HepG2 (cell line): ENCODE measurements around the gene IER5L. TPM values are rescaled to one million over a fixed set of nuclear protein-coding genes. Genes with fewer than 3 reads are reported as not detected.

ENCODE experiments used
- ATAC-seq: fragments of 200-7000 bp; cut with Tn5 transposase; 3 replicates; pipeline ENCODE4 v1.9.1; 2020; ENCODE audit warnings: mild to moderate bottlenecking, moderate library complexity
- BruUV-seq: library from RNA; stranded (reverse); fragments of 400-500 nt; replicated peaks from 2 replicates; lab custom pipeline; 2021; lab: Mats Ljungman, UMichigan
- CTCF ChIA-PET: fragments of 300-600 bp; formaldehyde crosslinking; extraction: SDS; loops from one replicate; lab custom pipeline; 2021; ENCODE audit warnings: low total read pairs, inconsistent platforms, low intra/inter-chr PET ratio; lab: Yijun Ruan, JAX
- POLR2A ChIA-PET: fragments of 350-600 bp; sonication (Branson Sonifier 250); formaldehyde crosslinking; loops from one replicate; lab custom pipeline; 2020; ENCODE audit warnings: antibody characterized with exemption, inconsistent platforms; lab: Yijun Ruan, JAX
- DNase-seq: peaks from one replicate; pipeline ENCODE4 v3.0.0-alpha.2; 2015; ENCODE audit warnings: low spot score
- FAIRE-seq: peaks from 3 replicates; lab custom pipeline; 2011; peaks lifted over from hg19 to GRCh38; lab: Jason Lieb, UNC
- H2AFZ ChIP-seq: one replicate; pipeline ENCODE4 v1.6.1; 2011; ENCODE audit warnings: low read length, inconsistent platforms
- H3K27ac ChIP-seq: fragments of 300-600 bp; 3 replicates; pipeline ENCODE4 v1.8.0; 2011; ENCODE audit warnings: mixed run types, mild to moderate bottlenecking, mixed read lengths, low read length, inconsistent platforms; ENCODE audit not compliant: insufficient read depth; ENCODE audit errors: extremely low read length
- H3K27me3 ChIP-seq, 2 experiments: fragments of 200-600 bp in 1 of 2; 2 replicates in 1 of 2; 3 replicates in 1 of 2; pipeline versions ENCODE4 v1.6.0 to v1.8.0; 2011; ENCODE audit warnings: low read length in 2 of 2, mild to moderate bottlenecking in 2 of 2, moderate library complexity in 2 of 2, inconsistent platforms in 1 of 2; ENCODE audit not compliant: insufficient read depth in 2 of 2, control insufficient read depth in 1 of 2
- H3K36me3 ChIP-seq, 2 experiments: fragments of 200-600 bp in 1 of 2; replicated peaks in 1 of 2; 2 replicates in 1 of 2; 3 replicates in 1 of 2; pipeline versions ENCODE4 v1.5.1 to v1.8.0; 2011; ENCODE audit warnings: low read length in 2 of 2, inconsistent platforms in 1 of 2; ENCODE audit not compliant: insufficient read depth in 2 of 2, control insufficient read depth in 1 of 2
- H3K4me1 ChIP-seq: 2 replicates; pipeline ENCODE4 v1.5.1; 2012; ENCODE audit warnings: low read length, inconsistent platforms; ENCODE audit not compliant: insufficient read depth
- H3K4me2 ChIP-seq: 2 replicates; pipeline ENCODE4 v1.6.0; 2011; ENCODE audit warnings: low read depth, low read length, inconsistent platforms
- H3K4me3 ChIP-seq, 3 experiments: fragments of 200-600 bp in 1 of 3; sonication (generic), shearing (Covaris generic) in 1 of 3; replicated peaks in 1 of 3; 2 replicates each; pipeline ENCODE4 v1.5.1; 2011 to 2016; ENCODE audit warnings: low read length in 3 of 3, inconsistent platforms in 2 of 3, low read depth in 2 of 3, mild to moderate bottlenecking in 2 of 3, control low read depth in 1 of 3, mixed read lengths in 1 of 3; ENCODE audit not compliant: insufficient read depth in 1 of 3
- H3K79me2 ChIP-seq: one replicate; pipeline ENCODE4 v1.6.1; 2011; ENCODE audit warnings: low read length, inconsistent platforms; ENCODE audit not compliant: insufficient read depth
- H3K9ac ChIP-seq: 2 replicates; pipeline ENCODE4 v1.6.0; 2011; ENCODE audit warnings: mild to moderate bottlenecking, low read depth, low read length, inconsistent platforms; ENCODE audit not compliant: insufficient read depth
- H3K9me3 ChIP-seq: 2 replicates; pipeline ENCODE4 v1.5.1; 2012; ENCODE audit warnings: mild to moderate bottlenecking, low read length
- H4K20me1 ChIP-seq: 2 replicates; pipeline ENCODE4 v1.6.0; 2011; ENCODE audit warnings: inconsistent platforms, mild to moderate bottlenecking, low read length, moderate library complexity; ENCODE audit not compliant: insufficient read depth
- EHMT2 ChIP-seq: fragments of 200-600 bp; sonication (generic); IDR thresholded peaks from 2 replicates; pipeline ENCODE4 v1.7.0; 2017; ENCODE audit warnings: antibody characterized with exemption, low read depth, low read length, borderline replicate concordance
- HES4 ChIP-seq: sonication (generic); formaldehyde crosslinking; IDR thresholded peaks from 2 replicates; pipeline ENCODE4 v1.9.0; 2021; ENCODE audit warnings: mild to moderate bottlenecking, missing genetic modification reagents, borderline replicate concordance
- HNF4G ChIP-seq, 2 experiments: sonication (generic) in 1 of 2; formaldehyde crosslinking in 1 of 2; IDR thresholded peaks; 2 replicates each; pipeline versions ENCODE4 v1.4.0 to v1.6.1; 2011 to 2020; ENCODE audit warnings: borderline replicate concordance in 2 of 2, low read depth in 2 of 2, mild to moderate bottlenecking in 2 of 2, low read length in 1 of 2, missing genetic modification reagents in 1 of 2, moderate library complexity in 1 of 2
- MAF1 ChIP-seq: sonication (generic); formaldehyde crosslinking; IDR thresholded peaks from 2 replicates; pipeline ENCODE4 v1.5.0; 2020; ENCODE audit warnings: missing genetic modification reagents, borderline replicate concordance
- NR0B2 ChIP-seq: sonication (generic); formaldehyde crosslinking; IDR thresholded peaks from 2 replicates; pipeline ENCODE4 v1.4.0; 2020; ENCODE audit warnings: mild to moderate bottlenecking, missing genetic modification reagents
- POGK ChIP-seq: sonication (generic); formaldehyde crosslinking; conservative IDR thresholded peaks from 2 replicates; pipeline ENCODE4 v1.8.0; 2022; ENCODE audit warnings: mild to moderate bottlenecking, moderate library complexity, missing genetic modification reagents
- RBM39 ChIP-seq: fragments of 200-400 bp; formaldehyde crosslinking; IDR thresholded peaks from one replicate; pipeline ENCODE4 v1.6.1; 2018; ENCODE audit warnings: antibody characterized with exemption, mild to moderate bottlenecking, low read depth, low read length; ENCODE audit not compliant: poor library complexity, severe bottlenecking
- SCMH1 ChIP-seq: sonication (generic); formaldehyde crosslinking; IDR thresholded peaks from 2 replicates; pipeline ENCODE4 v1.9.0; 2021; ENCODE audit warnings: missing genetic modification reagents, mild to moderate bottlenecking, borderline replicate concordance
- SKIL ChIP-seq: sonication (generic); formaldehyde crosslinking; IDR thresholded peaks from 2 replicates; pipeline ENCODE4 v1.8.0; 2022; ENCODE audit warnings: missing genetic modification reagents, mild to moderate bottlenecking, moderate library complexity, borderline replicate concordance
- SRF ChIP-seq: IDR thresholded peaks from 2 replicates; pipeline ENCODE4 v1.6.1; 2011; ENCODE audit warnings: mild to moderate bottlenecking, low read depth, low read length, moderate library complexity
- ZNF260 ChIP-seq: sonication (generic); formaldehyde crosslinking; IDR thresholded peaks from 2 replicates; pipeline ENCODE4 v1.4.0; 2020; ENCODE audit warnings: missing genetic modification reagents, low read depth, mild to moderate bottlenecking, borderline replicate concordance
- ZNF383 ChIP-seq: sonication (generic); formaldehyde crosslinking; IDR thresholded peaks from 2 replicates; pipeline ENCODE4 v1.4.0; 2020; ENCODE audit warnings: missing genetic modification reagents, mild to moderate bottlenecking, borderline replicate concordance
- ZNF432 ChIP-seq: sonication (generic); formaldehyde crosslinking; IDR thresholded peaks from 2 replicates; pipeline ENCODE4 v1.5.0; 2020; ENCODE audit warnings: missing genetic modification reagents, mild to moderate bottlenecking, borderline replicate concordance
- ZNF441 ChIP-seq: sonication (generic); formaldehyde crosslinking; IDR thresholded peaks from 2 replicates; pipeline ENCODE4 v1.7.0; 2021; ENCODE audit warnings: missing genetic modification reagents, borderline replicate concordance
- ZNF737 ChIP-seq: sonication (generic); formaldehyde crosslinking; IDR thresholded peaks from 2 replicates; pipeline ENCODE4 v1.5.0; 2020; ENCODE audit warnings: missing genetic modification reagents, mild to moderate bottlenecking, borderline replicate concordance
- ZNF773 ChIP-seq: sonication (generic); formaldehyde crosslinking; IDR thresholded peaks from 2 replicates; pipeline ENCODE4 v1.4.0; 2020; ENCODE audit warnings: missing genetic modification reagents, borderline replicate concordance
- WGBS: methylation state at CpG from one replicate; pipeline ENCODE4 v1.1.6; 2017; ENCODE audit warnings: low lambda C conversion rate; 5-methylcytosine and 5-hydroxymethylcytosine counted together
- in situ Hi-C: cut with HindIII; loops from 2 replicates; pipeline ENCODE4 v1.10.0; 2017; ENCODE audit warnings: low pct_unique_long_range_greater_than_20kb; ENCODE audit not compliant: extremely low pct_ligation_motif_present
- intact Hi-C: fragments of 100-400 bp; cut with micrococcal nuclease; formaldehyde crosslinking; loops from one replicate; pipeline ENCODE4 v1.10.0; 2022; ENCODE audit not compliant: unreplicated experiment
- polyA plus RNA-seq, 8 experiments: library from polyadenylated mRNA; depleted of rRNA in 3 of 8; stranded (reverse) in 7 of 8; unstranded in 1 of 8; fragments of >200 nt; fragmentation: Illumina TruSeq in 4 of 8; extraction: Trizol in 4 of 8; gene quantifications; 2 replicates each; pipeline versions ENCODE4 v1.2.1 to v1.2.3, GENCODE V29; 2011 to 2016; ENCODE audit warnings: low read depth in 4 of 8, missing spikeins in 1 of 8, mixed read lengths in 1 of 8; ENCODE audit not compliant: insufficient read depth in 1 of 8
- total RNA-seq, 5 experiments: library from RNA; depleted of rRNA; stranded (reverse); fragments of >200 nt; fragmentation: Illumina TruSeq; extraction: Trizol; gene quantifications; 2 replicates each; pipeline ENCODE4 v1.2.3, GENCODE V29; 2016; ENCODE audit warnings: low read depth in 1 of 5

Gene IER5L
- total and polyA plus RNA-seq, 2 of the 13 experiments (the other 11 are each of a cell fraction or from before 2014, with no cell fraction given): 1.8 to 3.3 TPM

GRCh38 chr9:129145316-129145715, 32.7 kb downstream of the IER5L start:
- WGBS: 100% methylated on average over 1 of the region's 2 CpGs
- no peak overlapping the region for H3K4me3 ChIP-seq
- H3K79me2 ChIP-seq: peaks cover 6% of the 10 kb centered on the region
- intact Hi-C loops: no loop called here
- in situ Hi-C loops: no loop called here
- DNase-seq (no peak), ATAC-seq (no peak), FAIRE-seq (no peak)
- H3K27me3 ChIP-seq: no peaks in the 10 kb centered on the region
- no peaks in the 10 kb centered on the region for H4K20me1 ChIP-seq
- no peak overlapping the region for H3K4me2 ChIP-seq
- H3K36me3 ChIP-seq: peaks cover 9 to 29% of the 10 kb centered on the region in 2 experiments
- CTCF ChIA-PET: interaction anchor here (1.6 kb wide), 1 partner anchor 37 kb away, joined by 3 read pairs; no protein-coding TSS in a partner anchor
- no TSS peak for BruUV-seq
- no peaks in the 10 kb centered on the region for H3K9me3 ChIP-seq
- no peak overlapping the region for H3K9ac ChIP-seq
- H3K4me1 ChIP-seq: peaks cover 52% of the 10 kb centered on the region
- POLR2A ChIA-PET: interaction anchor here (1.1 kb wide), 1 partner anchor 33 kb away, joined by 3 read pairs; the partner anchor contains the start of gene IER5L
- TF ChIP-seq SRF (no peak), ZNF737 (CRISPR knock-in tag) (no peak), ZNF383 (CRISPR knock-in tag) (no peak), ZNF441 (CRISPR knock-in tag) (no peak), ZNF260 (CRISPR knock-in tag) (no peak), SCMH1 (no peak), NR0B2 (CRISPR knock-in tag) (no peak), POGK (CRISPR knock-in tag) (no peak), HES4 (CRISPR knock-in tag) (no peak), EHMT2 (no peak), SKIL (no peak), ZNF773 (CRISPR knock-in tag) (no peak), ZNF432 (no peak), RBM39 (no peak), HNF4G (IDR thresholded peaks at IDR 0.05; ENCODE audit: borderline replicate concordance, low read depth, low read length) (no peak), HNF4G (CRISPR knock-in tag; IDR thresholded peaks at IDR 0.05; ENCODE audit: borderline replicate concordance, low read depth) (no peak), MAF1 (CRISPR knock-in tag) (no peak)
- H2AFZ ChIP-seq: no peak overlapping the region
- H3K27ac ChIP-seq: no peak overlapping the region
